GM19455 (cell line): ENCODE results near the gene LEP.
"Not testable (repeated sequence)": the region's sequence is repeated elsewhere in the genome, so short reads cannot be mapped to it uniquely, and the experiment has no call there.

ENCODE experiments used
- ATAC-seq: cut with Tn5 transposase; IDR thresholded peaks from one replicate; pipeline ENCODE4 v1.9.1; 2021; ENCODE audit not compliant: unreplicated experiment

Gene LEP

DNA sequence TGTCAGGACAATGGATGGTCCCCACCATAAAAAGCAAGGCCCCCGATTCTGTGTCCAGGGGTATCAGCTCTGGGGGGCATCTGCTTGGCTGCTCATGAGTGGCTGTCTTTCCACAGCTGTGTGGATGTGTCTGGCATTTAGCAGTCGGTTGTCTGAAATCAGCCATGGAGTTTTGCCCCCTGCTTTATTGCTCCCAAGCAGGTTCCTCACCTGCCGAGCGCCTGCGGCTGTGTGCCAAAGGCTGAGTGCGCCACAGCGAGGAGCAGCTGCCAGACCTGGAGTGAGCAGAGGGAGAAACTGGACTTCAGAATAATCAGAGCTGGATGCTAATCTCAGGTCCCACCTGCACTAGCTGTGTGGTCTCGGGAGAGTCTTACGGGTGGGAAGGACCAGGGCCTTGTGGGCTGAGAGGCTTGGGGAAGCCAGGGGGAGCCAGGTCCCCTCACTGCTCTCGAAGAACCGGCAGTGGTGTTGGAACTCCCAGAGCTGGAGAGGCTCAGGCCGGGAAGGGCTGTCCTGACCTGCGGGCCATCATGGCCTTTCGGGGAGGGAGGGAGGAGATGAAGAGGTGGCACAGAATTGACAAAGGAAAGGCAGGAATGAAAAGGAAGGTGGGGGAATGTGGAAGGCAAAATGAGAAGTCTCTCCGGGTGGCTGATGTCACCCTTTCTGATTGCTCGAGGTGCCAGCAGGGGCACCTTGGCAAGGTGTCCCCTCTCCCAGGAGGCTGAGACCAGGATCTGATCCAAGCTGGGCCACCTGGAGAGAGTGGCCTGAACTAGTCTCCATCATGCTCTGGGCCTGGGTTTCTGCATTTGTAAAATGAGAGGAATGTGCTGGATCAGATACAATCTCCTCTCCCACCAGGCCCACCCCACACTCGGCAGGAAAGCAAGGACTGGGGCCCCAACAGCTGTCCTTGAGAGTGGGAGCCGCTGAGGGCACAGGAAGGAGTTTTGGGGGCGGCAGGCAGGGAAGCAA lies 30.2 kb upstream of the LEP start:
- no peak for ATAC-seq

DNA sequence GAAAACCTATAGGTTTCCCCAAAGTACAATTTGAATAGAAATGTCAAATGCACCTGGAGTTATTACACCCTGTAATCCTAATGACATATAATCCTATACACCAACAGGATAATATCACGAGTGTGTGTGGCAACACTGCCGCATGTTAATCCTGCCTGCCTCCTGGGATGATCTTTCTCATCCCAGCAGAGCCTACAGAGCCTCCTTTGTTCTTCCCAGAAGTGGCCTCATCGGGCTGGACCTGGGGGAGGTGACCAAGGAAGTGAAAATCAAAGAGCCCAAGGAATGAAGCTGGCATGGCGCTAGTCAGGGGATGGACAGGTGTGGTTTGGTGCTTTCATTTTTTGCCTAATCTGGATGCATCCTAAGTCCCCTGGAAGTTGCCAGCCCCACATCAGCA lies 29.5 kb upstream of the LEP start:
- no peak for ATAC-seq

DNA sequence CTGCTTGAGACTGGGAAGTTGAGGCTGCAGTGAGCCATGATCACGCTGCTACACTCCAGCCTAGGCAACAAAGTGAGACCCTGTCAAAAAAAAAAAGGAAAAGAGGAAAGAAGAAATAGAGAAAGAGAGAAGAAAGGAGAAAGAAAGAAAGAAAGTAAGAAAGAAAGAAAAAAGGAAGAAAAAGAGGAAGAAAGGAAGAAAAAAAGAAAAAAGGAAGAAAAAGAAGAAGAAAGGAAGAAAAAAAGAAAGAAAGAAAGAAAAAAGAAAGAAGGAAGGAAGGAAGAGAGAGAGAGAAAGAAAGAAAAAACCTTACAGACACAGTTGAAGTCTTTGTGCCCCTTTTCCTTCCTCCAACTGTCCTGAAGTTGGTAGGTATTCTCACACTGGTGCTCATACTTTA lies 26.6 kb upstream of the LEP start:
- ATAC-seq: no peak

GRCh38 chr7:128215281-128215680 lies 25.8 kb upstream of the LEP start:
- ATAC-seq: no peak

- no peak for ATAC-seq
Observed at GRCh38 chr7:128215739-128216138, 25.3 kb upstream of the LEP start.

DNA sequence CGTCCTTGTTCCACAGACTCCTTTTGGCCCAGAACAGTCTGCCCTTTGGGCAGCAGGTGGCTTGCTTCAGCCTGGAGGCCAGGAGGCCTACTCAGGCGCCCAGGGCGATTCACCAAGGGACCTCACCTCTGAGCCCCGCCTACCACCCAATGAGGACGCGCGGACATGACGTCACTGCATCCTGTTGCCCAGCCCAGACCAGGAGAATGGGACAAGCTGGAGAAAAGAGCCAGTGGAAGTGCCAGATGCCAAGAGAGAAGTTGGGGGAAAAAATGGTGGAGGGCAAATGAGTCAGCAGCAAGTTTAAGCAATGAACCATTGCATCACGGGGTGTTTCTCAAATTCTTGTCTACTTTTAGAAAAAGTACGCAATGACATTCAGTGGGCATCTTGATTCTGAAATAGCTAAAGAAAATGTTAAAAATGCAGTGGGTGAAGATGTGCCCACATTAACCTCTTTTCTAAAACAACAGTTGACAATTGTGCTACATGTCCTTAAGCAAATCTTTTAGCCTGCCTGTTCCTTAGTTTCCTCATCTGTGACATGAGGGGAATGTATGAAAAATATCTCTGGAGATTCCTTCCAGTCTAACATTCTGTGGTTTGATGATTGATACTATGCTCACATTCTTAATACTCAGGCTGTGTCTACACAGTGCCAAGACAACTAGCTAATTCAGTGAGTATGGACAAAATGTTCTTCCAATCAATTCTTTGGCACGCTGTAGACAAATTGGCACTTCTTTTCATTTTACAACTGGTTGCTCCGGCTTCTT lies 23.9 kb upstream of the LEP start:
- no peak for ATAC-seq

DNA sequence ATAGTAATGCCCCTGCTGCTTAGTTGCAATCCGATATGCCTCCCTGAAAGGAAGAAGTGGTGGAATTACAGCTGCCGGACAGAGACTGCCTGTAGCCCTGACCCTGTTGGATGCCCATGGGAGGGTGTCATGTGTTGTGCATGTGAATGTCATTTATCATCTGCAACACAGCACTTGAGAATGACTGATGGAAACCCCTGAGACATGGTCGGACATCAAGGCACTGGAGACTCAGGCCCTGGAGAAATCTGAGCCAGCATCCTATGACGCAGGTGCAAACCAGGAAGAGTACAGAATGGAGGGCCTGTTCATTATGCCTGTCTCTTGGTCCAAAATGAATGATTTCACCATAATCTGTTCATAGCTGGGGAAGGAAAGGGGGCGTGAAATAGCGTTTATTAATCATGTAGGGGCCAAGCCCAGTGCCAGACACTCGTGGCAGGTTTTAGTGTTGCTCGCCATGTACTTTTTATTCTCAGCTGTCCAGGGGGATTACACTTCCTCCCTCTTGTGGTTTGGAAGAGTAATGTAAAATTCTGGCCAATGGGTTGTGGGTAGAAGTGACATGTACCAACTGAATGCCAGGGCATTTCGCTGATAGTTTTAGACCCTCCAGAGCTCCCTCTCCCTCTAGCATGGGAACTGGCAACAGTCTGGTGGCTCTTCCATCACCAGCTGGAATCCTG lies 23.0 kb upstream of the LEP start:
- no peak for ATAC-seq

DNA sequence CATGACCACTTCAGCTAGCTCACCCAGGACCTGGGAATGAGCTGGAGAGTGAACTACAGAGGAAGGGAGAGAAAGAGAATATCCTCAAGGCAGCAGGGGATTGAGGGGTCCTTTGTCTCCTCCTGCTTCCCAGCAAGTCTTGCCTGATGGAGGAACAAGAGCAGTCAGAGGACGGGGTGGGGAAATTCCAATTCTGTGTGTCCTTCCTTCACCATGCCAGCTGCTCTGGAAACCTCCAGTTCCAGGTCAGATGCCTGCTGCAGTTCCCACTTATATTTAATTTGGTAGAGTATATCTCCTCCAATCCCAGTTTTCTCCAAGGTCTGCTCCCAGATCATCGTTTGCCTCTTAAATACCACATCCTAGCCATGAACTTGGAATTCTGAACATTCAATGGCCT lies 21.4 kb upstream of the LEP start:
- ATAC-seq: no peak

GRCh38 chr7:128221929-128222403 lies 19.1 kb upstream of the LEP start:
- no peak for ATAC-seq

- ATAC-seq: no peak
Observed at GRCh38 chr7:128226132-128226980, 14.7 kb upstream of the LEP start.

- no peak for ATAC-seq
Observed at GRCh38 chr7:128227271-128227670, 13.8 kb upstream of the LEP start.

GRCh38 chr7:128231021-128231420 lies 10.1 kb upstream of the LEP start:
- no peak for ATAC-seq

GRCh38 chr7:128231677-128232076 lies 9.4 kb upstream of the LEP start:
- ATAC-seq: no peak

DNA sequence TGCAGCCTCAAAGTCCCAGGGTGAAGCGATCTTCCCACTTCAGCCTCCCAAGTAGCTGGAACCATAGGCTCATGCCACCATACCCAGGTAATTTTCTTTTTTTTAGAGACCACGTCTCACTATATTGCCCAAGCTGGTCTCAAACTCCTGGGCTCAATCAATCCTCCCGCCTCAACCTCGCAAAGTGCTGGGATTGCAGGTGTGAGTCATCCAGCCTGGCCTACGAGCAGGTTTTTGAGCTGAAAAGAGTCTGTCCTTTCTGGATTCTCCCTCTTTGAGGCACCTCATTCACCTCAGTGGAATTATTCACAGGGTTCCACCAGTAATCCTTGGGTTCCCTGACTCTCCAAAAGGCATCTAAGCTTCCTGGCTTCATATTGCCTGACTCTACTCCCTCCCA lies 7.6 kb upstream of the LEP start:
- ATAC-seq: no peak

- no peak for ATAC-seq
Observed at GRCh38 chr7:128234476-128235026, 6.5 kb upstream of the LEP start.

- no peak for ATAC-seq
Observed at GRCh38 chr7:128235471-128235870, 5.6 kb upstream of the LEP start.

DNA sequence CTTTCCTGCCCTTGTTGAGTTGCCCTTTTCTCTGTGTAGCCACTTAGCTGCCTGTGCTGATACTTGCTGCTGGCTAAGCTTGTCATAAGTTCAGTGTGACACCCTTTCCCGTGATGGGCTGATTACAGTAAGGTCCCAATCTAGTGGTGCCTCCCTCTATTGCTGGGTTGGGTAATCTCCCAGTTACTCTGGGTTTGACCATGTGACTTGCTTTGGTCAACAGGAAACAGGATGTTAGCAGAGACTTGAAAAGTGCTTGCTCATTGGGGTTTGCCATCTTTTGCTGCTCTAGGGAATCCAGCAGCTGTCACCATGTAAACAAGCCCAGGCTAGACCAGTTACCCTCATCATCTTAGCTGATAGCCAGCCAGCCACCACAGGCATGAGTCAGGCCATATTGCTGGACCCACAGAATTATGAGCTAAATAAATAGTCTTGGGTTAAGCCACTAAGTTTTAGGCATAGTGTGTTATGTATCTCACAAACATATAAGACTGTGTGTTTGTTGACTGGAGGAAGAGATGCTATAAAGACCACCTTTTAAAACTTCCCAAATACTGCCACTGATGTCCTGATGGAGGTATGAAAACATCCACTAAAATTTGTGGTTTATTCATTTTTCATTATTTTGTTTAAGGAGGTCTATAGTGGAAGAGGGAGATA lies 4.0 kb upstream of the LEP start:
- peak; percentile 61 for ATAC-seq

- ATAC-seq: not testable (repeated sequence)
Observed at GRCh38 chr7:128239146-128239545, 1.9 kb upstream of the LEP start.

DNA sequence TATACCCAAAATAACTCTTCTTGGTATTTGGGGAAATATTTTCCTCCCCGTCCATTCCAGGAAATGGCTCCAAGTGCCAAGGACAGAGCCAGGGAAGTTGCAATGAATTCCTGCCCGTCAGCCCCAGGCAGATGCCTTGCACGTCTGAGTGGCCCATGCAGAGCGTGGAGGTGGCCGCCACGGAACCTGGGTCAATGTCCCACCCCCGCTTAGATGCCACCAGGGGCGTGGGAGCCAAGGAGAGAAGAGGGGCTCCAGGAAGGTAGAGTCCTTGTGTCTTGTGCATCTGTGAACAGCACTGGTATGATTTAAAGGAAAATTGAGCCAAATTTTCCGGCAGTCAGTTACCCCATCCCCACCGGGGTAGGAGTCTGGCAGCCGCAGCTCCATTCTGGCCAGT lies 1.6 kb downstream of the LEP start:
- no peak for ATAC-seq

- ATAC-seq: no peak
Observed at GRCh38 chr7:128243273-128243672, 2.2 kb downstream of the LEP start.
